ENCODE results near the gene GRHL3.

DNA sequence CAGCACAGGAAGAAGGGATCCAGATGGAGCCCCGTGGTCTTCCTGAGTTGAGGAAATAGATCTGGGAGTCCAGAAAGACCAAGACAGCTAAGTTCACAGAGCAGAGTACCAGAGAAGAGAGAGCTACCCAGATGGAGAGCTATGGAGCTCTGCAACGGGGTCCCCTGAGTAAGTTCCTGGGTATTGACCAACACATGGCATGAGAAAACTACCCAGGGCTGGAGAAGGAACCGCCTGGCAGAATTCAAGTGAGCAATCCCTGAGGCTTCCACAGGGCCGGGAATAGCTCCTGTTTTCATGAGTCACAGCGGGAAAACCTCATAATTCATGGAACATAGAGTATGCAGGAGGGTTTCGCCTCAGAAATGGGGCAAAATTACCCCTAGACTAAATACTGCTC lies 74.7 kb downstream of the GRHL3 start:
- TF ChIP-seq, protein P1, sequence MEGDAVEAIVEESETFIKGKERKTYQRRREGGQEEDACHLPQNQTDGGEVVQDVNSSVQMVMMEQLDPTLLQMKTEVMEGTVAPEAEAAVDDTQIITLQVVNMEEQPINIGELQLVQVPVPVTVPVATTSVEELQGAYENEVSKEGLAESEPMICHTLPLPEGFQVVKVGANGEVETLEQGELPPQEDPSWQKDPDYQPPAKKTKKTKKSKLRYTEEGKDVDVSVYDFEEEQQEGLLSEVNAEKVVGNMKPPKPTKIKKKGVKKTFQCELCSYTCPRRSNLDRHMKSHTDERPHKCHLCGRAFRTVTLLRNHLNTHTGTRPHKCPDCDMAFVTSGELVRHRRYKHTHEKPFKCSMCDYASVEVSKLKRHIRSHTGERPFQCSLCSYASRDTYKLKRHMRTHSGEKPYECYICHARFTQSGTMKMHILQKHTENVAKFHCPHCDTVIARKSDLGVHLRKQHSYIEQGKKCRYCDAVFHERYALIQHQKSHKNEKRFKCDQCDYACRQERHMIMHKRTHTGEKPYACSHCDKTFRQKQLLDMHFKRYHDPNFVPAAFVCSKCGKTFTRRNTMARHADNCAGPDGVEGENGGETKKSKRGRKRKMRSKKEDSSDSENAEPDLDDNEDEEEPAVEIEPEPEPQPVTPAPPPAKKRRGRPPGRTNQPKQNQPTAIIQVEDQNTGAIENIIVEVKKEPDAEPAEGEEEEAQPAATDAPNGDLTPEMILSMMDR (IDR thresholded peaks at IDR 0.05), result no peak
- TF ChIP-seq EP300 (IDR thresholded peaks at IDR 0.05), result no peak

Data from suprapubic skin (tissue), 3 donors.